Transverse colon (tissue), 4 donors: ENCODE measurements around the gene FZD10.

Source experiments
- CTCF ChIP-seq, 5 experiments: fragments of 200-600 bp in 3 of 5; fragments of 450-650 bp in 2 of 5; sonication (generic) in 3 of 5; IDR thresholded peaks; 1 replicate in 2 of 5; 2 replicates in 3 of 5; pipeline ENCODE4 v1.5.1; 2016 to 2017; ENCODE audit warnings: antibody characterized with exemption in 5 of 5, inconsistent platforms in 3 of 5, mild to moderate bottlenecking in 2 of 5, moderate library complexity in 1 of 5
- EP300 ChIP-seq: sonication (generic); formaldehyde crosslinking; IDR thresholded peaks from one replicate; pipeline ENCODE4 v1.6.1; 2017; ENCODE audit warnings: antibody characterized with exemption, low read depth
- POLR2A ChIP-seq: fragments of 450-650 bp; IDR thresholded peaks from one replicate; pipeline ENCODE4 v1.6.1; 2016; ENCODE audit warnings: antibody characterized with exemption, mild to moderate bottlenecking, moderate library complexity
- POLR2AphosphoS5 ChIP-seq, 3 donors: sonication (generic); formaldehyde crosslinking; IDR thresholded peaks; one replicate each; pipeline ENCODE4 v1.6.1; 2016; ENCODE audit warnings: antibody characterized with exemption in 3 of 3

DNA sequence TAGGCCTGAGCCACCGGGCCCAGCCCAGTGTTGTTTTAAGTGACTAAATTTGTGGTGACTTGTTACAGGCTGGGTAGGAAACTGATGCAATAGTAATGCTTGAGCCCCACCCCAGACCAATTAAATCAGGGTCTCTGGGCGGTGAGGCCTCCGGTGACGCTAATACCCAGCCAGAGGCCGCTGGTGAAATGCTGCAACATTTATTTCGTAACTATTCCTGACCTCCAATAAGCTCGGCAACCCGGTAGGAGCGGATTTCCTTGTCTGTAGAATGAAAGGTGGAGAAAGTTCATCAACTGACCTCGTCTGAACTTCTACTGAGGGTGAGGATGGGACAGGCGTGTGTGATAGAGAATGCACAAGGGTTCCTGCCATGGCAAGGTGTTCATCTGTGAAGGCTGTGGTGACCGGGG, 42.3 kb downstream of the FZD10 start:
- TF ChIP-seq CTCF (IDR thresholded peaks at IDR 0.05) = no peak
- no peak for TF ChIP-seq POLR2A
- TF ChIP-seq EP300 = no peak
- TF ChIP-seq POLR2AphosphoS5 (IDR thresholded peaks at IDR 0.05) = no peak
